Measurements from ENCODE around the gene JADE2.

Gene JADE2

GRCh38 chr5:134530301-134531077, 5.0 kb downstream of the JADE2 start:
- no peak for DNase-seq (ENCODE audit: low spot score)

DNA sequence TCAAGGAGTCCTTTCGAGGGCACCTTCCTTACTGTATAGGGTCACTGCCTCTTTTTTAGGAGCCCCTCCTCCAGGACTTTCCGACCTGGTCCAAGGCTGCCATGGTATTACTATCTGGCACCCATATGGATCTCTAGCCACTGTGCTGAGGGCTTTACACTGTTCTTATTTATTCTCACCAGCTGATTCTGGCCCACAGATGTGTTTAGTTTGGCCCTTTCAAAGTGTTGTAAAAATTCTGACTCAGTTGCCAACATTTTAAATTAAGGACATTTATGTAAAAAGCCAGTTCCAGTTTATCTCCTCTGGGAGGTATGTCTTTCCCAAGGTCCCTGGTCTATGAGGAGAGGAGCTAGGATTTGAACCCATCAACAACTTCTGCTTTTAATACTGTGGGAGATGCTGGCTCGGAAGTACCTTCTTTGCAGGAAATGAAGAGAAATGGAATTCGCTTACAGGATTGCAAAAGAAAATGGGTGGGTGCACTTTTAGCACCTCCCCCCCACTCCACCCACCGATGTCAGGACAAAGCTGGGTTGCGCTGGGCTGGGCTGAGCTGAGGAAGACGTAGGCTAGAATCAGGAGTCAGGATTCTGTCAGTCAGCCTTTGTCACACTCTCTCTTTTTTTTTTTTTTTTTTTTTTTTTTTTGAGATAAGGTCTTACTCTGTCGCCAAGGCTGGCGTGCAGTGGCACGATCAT, 7.8 kb downstream of the JADE2 start:
- DNase-seq (ENCODE audit: low spot score) = no peak

DNA sequence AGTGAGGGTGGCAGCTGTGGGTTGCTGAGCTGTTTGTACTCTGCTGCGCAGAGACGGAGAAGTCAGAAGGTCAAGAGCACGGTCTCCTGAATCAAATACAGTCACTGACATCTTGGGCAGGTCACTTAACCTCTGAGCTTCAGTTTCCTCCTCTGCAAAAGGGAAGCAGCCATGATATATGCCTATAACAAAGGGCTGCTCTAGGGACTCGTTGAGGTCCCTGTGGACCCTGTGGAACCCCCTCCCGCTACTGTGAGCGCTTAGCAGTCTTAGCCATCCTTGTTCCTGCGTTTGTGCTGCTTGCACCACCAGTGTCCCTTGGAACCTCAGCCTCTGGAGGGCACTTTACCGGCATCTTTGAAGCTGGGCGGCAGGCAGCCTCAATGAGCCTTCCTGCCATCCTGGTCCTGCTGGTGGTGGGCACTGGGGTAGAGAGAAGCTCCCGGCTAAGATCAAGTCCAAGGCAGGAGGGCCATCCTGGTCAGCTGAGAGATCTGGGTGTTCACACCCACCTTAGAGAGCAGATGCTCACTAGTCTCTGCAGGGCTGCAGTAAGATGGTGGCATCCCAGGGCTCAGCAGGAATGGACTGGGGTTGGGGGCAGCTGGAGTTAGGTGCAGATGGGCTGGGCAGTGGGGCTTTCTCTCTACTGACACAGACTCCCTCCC, 8.7 kb downstream of the JADE2 start:
- no peak for DNase-seq (ENCODE audit: low spot score)

DNA sequence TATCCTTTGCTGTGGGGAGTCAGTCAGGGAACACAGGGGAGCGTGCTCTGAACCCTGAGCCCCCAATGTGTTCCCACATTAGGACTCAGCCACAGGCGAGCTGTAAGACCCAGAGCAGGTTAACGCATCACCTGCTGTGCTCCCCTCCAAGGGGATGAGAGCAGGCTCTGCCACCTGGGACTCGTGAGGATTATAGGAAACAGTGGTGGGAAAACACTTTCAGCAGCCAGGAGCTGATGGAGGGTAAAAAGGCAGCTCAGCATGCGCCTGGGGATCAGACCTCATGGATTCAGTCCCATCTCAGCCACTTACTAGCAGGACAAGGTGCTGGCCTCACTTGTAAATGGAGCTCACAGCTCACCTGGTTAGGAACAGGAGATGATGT, 9.2 kb downstream of the JADE2 start:
- DNase-seq (ENCODE audit: low spot score) = no peak

- no peak for DNase-seq (ENCODE audit: low spot score)
Observed at GRCh38 chr5:134536876-134537275, 11.4 kb downstream of the JADE2 start.

DNA sequence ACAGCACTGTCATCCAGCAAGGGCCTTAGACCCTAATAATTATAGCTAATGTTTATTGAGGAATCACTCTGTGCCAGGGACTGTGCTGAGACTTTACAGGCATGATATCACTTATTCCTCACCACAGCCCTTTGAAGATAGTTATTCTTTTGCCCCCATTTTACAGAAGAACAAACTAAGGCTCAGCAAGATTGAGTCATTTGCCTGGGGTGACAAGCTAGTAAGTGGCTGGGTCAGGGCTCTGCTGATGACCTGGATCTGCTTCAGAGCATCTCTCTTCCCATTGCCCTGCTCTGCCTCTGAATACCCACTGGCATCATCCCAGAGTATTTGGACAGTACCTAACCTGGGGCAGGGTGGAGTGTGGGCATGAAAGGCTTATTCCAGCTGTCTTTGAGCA, 11.8 kb downstream of the JADE2 start:
- no peak for DNase-seq (ENCODE audit: low spot score)

GRCh38 chr5:134538296-134538695, 12.8 kb downstream of the JADE2 start:
- DNase-seq (ENCODE audit: low spot score) = no peak

DNA sequence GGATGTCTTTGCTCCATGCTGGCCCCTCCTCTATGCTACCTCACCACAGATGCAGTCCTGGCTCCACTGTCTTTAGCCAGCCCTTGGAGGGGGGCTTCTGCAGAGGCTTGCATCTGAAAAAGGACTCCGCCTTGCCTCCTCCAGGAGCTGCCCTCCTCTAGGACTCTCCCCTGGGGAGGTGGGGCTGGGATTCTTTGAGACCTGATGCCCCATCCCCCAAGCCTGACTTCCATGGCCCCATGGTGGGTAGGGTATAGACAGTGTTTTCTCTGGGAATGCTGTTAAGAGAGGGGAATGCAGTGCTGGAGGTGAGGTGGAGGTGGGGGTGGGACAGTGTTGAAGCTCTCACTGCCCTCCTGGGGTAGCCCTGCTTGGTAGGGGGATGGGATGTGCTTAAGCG, 14.3 kb downstream of the JADE2 start:
- no peak for DNase-seq (ENCODE audit: low spot score)

GRCh38 chr5:134540747-134541733, 15.6 kb downstream of the JADE2 start:
- no peak for DNase-seq (ENCODE audit: low spot score)

DNA sequence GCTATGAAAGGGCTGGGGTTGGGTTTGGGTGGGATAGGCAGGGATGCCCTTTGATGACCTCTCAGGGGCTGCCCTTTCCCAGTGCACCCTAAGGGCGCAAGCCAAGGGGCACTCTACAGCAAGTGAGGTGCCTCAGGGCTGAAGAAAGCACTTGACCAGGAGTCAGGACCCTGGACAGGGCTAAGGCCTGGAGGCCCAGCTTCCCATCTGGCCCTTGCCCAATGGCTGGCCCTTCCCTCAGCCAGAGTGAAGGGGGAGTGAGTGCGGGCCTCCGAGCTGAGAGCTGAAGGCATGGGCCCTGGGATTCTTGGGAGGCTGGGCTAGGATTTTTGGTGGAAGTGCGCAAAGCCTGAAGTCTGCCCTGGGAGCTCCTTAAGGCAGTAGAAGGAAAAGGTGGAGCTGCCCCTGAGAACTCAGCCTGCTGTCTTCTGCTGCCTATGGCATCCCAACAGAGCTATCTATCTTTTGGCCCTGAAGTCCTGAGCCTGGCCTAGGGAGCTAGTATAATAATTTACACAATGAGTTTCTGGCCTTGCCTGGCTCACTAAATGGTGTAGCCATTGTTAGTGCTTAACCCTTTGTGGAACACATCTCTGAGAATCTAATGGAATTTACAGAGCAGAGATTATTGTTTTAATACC, 16.4 kb downstream of the JADE2 start:
- peak; percentile 36 for DNase-seq (ENCODE audit: low spot score)

DNA sequence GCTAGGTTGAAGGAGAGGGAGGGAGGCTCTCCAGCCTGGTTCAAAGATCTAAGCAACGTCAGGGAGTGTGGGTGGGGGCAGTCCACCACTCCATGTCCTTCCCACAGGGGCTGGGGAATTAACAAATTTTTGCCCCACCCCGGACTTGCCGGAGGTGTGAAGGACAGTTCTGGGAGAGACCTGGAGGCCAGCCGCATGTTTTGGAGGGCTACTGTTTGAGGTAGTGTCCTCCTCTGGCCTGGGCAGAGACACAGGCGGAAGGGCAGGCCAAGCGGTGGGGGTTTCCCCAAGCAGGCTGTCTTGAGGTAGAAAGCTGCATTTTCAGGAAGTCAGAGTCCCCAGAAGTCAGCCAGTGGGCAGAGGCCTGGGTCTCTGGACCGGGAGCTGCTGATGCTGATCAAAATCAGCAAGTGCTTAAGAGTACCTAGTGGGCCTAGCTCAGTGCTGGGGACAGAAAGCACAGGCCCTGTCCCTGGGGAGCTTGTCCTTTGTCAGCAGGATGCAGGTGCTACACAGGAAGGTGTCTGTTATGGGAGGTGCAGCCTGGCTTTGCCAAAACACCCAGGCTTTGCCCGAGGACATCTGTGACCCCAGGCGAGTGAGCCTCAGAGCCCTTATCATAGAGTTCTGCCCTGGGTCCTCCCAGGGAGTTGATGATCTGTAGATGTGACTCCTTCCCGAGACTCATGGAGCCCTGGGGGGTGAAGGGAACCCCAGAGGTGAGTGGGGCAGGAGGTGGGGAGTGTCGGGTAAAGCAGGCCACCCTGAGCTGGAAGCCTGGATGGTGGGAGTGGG, 18.5 kb downstream of the JADE2 start:
- no peak for DNase-seq (ENCODE audit: low spot score)

DNA sequence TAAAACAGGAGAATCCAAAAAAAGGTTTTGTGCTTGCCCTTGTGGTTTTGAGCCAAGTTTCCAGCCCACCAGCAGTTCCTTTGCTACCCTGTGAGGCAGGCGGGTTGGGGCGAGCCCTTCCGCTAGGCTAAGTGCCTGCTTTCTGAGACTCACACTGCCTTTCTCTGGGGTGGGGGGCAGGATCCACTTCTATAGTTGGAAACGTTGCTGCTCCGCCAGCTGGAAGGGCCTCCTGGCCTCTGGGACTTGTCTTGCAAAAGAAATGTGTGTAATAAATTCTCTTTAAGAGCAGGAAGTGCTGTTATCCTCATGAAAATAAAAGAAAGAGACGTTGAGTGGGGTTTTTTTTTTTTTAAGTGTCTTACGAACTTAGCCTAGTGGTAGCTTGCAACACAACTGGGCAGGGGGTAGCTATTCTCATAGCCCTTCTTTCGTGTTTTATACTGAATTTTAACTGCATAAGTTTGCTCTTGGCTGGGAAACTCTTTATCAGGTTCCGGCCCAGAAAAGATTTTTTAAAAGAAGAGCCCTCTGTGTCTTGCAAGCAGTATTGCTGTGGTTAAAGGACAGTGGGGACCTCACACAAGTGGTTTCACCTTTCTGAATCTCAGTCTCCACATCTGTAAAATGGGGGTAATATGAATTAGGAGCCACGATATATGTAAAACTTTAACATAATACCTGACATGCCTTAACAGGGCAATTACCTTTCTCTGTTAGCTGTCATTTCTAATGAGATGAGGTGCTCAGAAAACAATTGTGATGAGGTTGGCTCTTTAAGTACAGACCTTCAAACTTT, 19.8 kb downstream of the JADE2 start:
- no peak for DNase-seq (ENCODE audit: low spot score)

- no peak for DNase-seq (ENCODE audit: low spot score)
Observed at GRCh38 chr5:134547066-134547465, 21.6 kb downstream of the JADE2 start.

- DNase-seq (ENCODE audit: low spot score) = no peak
Observed at GRCh38 chr5:134547579-134547978, 22.1 kb downstream of the JADE2 start.

GRCh38 chr5:134547999-134548658, 22.7 kb downstream of the JADE2 start:
- no peak for DNase-seq (ENCODE audit: low spot score)

- no peak for DNase-seq (ENCODE audit: low spot score)
Observed at GRCh38 chr5:134549714-134550113, 24.2 kb downstream of the JADE2 start.

GRCh38 chr5:134550271-134551214, 25.1 kb downstream of the JADE2 start:
- DNase-seq (ENCODE audit: low spot score) = peak; percentile 17

- no peak for DNase-seq (ENCODE audit: low spot score)
Observed at GRCh38 chr5:134551901-134552300, 26.4 kb downstream of the JADE2 start.
